T-helper 1 cell (primary cell): ENCODE results near the gene MPPED2.

Experiments
- DNase-seq, 5 donors: peaks; one replicate each; pipeline ENCODE4 v3.0.0-alpha.2; 2012 to 2020

The MPPED2 gene

GRCh38 chr11:30447058-30447640 lies 139.0 kb downstream of the MPPED2 start:
- DNase-seq: no peak

- DNase-seq: no peak
Observed at GRCh38 chr11:30446520-30446919, 139.6 kb downstream of the MPPED2 start.

- no peak for DNase-seq
Observed at GRCh38 chr11:30445056-30445455, 141.1 kb downstream of the MPPED2 start.

- DNase-seq: no peak
Observed at GRCh38 chr11:30440510-30440909, 145.6 kb downstream of the MPPED2 start.

GRCh38 chr11:30436801-30437200 lies 149.4 kb downstream of the MPPED2 start:
- no peak for DNase-seq

GRCh38 chr11:30435488-30435887 lies 150.7 kb downstream of the MPPED2 start:
- no peak for DNase-seq

- DNase-seq: no peak
Observed at GRCh38 chr11:30434901-30435300, 151.3 kb downstream of the MPPED2 start.

- DNase-seq: no peak
Observed at GRCh38 chr11:30433831-30434230, 152.3 kb downstream of the MPPED2 start.

- no peak for DNase-seq
Observed at GRCh38 chr11:30432716-30433115, 153.4 kb downstream of the MPPED2 start.

- DNase-seq: no peak
Observed at GRCh38 chr11:30432178-30432577, 154.0 kb downstream of the MPPED2 start.

GRCh38 chr11:30431127-30431814 lies 154.9 kb downstream of the MPPED2 start:
- DNase-seq: no peak

- no peak for DNase-seq
Observed at GRCh38 chr11:30429550-30429949, 156.6 kb downstream of the MPPED2 start.

- DNase-seq: no peak
Observed at GRCh38 chr11:30426781-30427180, 159.4 kb downstream of the MPPED2 start.

- no peak for DNase-seq
Observed at GRCh38 chr11:30424844-30425243, 161.3 kb downstream of the MPPED2 start.

GRCh38 chr11:30424321-30424720 lies 161.8 kb downstream of the MPPED2 start:
- no peak for DNase-seq

GRCh38 chr11:30423886-30424285 lies 162.3 kb downstream of the MPPED2 start:
- DNase-seq: no peak

GRCh38 chr11:30423279-30423648 lies 162.9 kb downstream of the MPPED2 start:
- no peak for DNase-seq

GRCh38 chr11:30422447-30423278 lies 163.5 kb downstream of the MPPED2 start:
- DNase-seq: no peak

- DNase-seq: no peak
Observed at GRCh38 chr11:30420233-30420787, 165.8 kb downstream of the MPPED2 start.

- no peak for DNase-seq
Observed at GRCh38 chr11:30414806-30415205, 171.3 kb downstream of the MPPED2 start.

GRCh38 chr11:30414244-30414643 lies 171.9 kb downstream of the MPPED2 start:
- DNase-seq: no peak

- no peak for DNase-seq
Observed at GRCh38 chr11:30412509-30412908, 173.6 kb downstream of the MPPED2 start.

- DNase-seq: no peak
Observed at GRCh38 chr11:30411383-30411782, 174.8 kb downstream of the MPPED2 start.
